B cell (primary cell): ENCODE results near the gene PFDN5. TPM values are rescaled to one million over a fixed set of nuclear protein-coding genes. Genes with fewer than 3 reads are reported as not detected.

Experiments used
- ATAC-seq: fragments of 200-7000 bp; cut with Tn5 transposase; one replicate; pipeline ENCODE4 v1.10.0; 2021; ENCODE audit warnings: low read depth, mild to moderate bottlenecking, moderate number of reproducible peaks, moderate library complexity
- CTCF ChIA-PET: fragments of 350-600 bp; sonication (Branson Sonifier 250); formaldehyde crosslinking; loops from one replicate; lab custom pipeline; 2021; ENCODE audit warnings: antibody characterized with exemption, inconsistent platforms; lab: Charles Lee
- POLR2A ChIA-PET: fragments of 350-600 bp; sonication (Branson Sonifier 250); formaldehyde crosslinking; loops from one replicate; lab custom pipeline; 2021; ENCODE audit warnings: antibody characterized with exemption; lab: Charles Lee
- DNase-seq: peaks from one replicate; pipeline ENCODE4 v3.0.0; 2013
- H2AFZ ChIP-seq: 2 replicates; pipeline ENCODE4 v1.6.1; 2012; ENCODE audit warnings: mild to moderate bottlenecking, low read depth, low read length; ENCODE audit not compliant: insufficient read depth, poor library complexity, severe bottlenecking
- H3K27ac ChIP-seq, 2 donors: 1 replicate in 1 of 2; 2 replicates in 1 of 2; pipeline ENCODE4 v1.5.1; 2012 to 2013; ENCODE audit warnings: low read length in 2 of 2, mild to moderate bottlenecking in 2 of 2, moderate library complexity in 1 of 2
- H3K27me3 ChIP-seq, 4 experiments: fragments of 200-600 bp in 1 of 4; sonication (generic) in 1 of 4; replicated peaks in 1 of 4; 1 replicate in 2 of 4; 2 replicates in 2 of 4; pipeline versions ENCODE4 v1.6.1 to v1.7.0; 2013 to 2016; ENCODE audit warnings: low read length in 3 of 4, mild to moderate bottlenecking in 2 of 4, mixed read lengths in 1 of 4, moderate library complexity in 1 of 4; ENCODE audit not compliant: insufficient read depth in 4 of 4, control insufficient read depth in 3 of 4; ENCODE audit errors: control extremely low read depth in 1 of 4
- H3K36me3 ChIP-seq, 2 experiments: replicated peaks in 1 of 2; 1 replicate in 1 of 2; 2 replicates in 1 of 2; pipeline versions ENCODE4 v1.6.1 to v1.7.1; 2013; ENCODE audit warnings: low read length in 1 of 2; ENCODE audit not compliant: insufficient read depth in 2 of 2, control insufficient read depth in 1 of 2; ENCODE audit errors: control extremely low read depth in 1 of 2, extremely low read depth in 1 of 2
- H3K4me1 ChIP-seq, 2 donors: fragments of 200-600 bp in 1 of 2; sonication (generic) in 1 of 2; 1 replicate in 1 of 2; 2 replicates in 1 of 2; pipeline versions ENCODE4 v1.5.1 to v1.6.1; 2013 to 2017; ENCODE audit warnings: low read length in 2 of 2; ENCODE audit not compliant: control insufficient read depth in 2 of 2, insufficient read depth in 2 of 2
- H3K4me2 ChIP-seq: replicated peaks from 2 replicates; pipeline ENCODE3; 2012; ENCODE audit warnings: mild to moderate bottlenecking, low read depth, low read length; ENCODE audit not compliant: poor library complexity, severe bottlenecking
- H3K4me3 ChIP-seq, 5 experiments: fragments of 200-600 bp in 1 of 5; sonication (generic) in 1 of 5; 1 replicate in 3 of 5; 2 replicates in 2 of 5; pipeline versions ENCODE4 v1.5.1 to v1.7.0; 2011 to 2016; ENCODE audit warnings: low read length in 4 of 5, mild to moderate bottlenecking in 4 of 5, low read depth in 2 of 5, control low read depth in 1 of 5, moderate library complexity in 1 of 5; ENCODE audit not compliant: insufficient read depth in 1 of 5; ENCODE audit errors: control extremely low read depth in 1 of 5, extremely low read depth in 1 of 5
- H3K79me2 ChIP-seq: fragments of 200-600 bp; sonication (generic); one replicate; pipeline ENCODE4 v1.6.0; 2016; ENCODE audit warnings: low read length; ENCODE audit not compliant: control insufficient read depth, insufficient read depth
- H3K9ac ChIP-seq: fragments of 200-600 bp; sonication (generic); 2 replicates; pipeline ENCODE4 v1.6.1; 2017; ENCODE audit warnings: mild to moderate bottlenecking, low read length, moderate library complexity
- H3K9me3 ChIP-seq, 3 donors: one replicate each; pipeline versions ENCODE4 v1.6.1 to v1.7.1; 2013; ENCODE audit warnings: low read length in 2 of 3; ENCODE audit not compliant: control insufficient read depth in 2 of 3, insufficient read depth in 1 of 3; ENCODE audit errors: control extremely low read depth in 1 of 3
- H4K20me1 ChIP-seq: 2 replicates; pipeline ENCODE4 v1.6.0; 2012; ENCODE audit warnings: mild to moderate bottlenecking, low read length; ENCODE audit not compliant: insufficient read depth, control insufficient read depth, poor library complexity, severe bottlenecking
- H3K27ac Mint-ChIP-seq: one replicate; pipeline ENCODE4 v1.8.0; 2021; ENCODE audit warnings: mixed read lengths
- H3K27me3 Mint-ChIP-seq: one replicate; pipeline ENCODE4 v1.8.0; 2021; ENCODE audit warnings: mixed read lengths
- H3K4me1 Mint-ChIP-seq: one replicate; pipeline ENCODE4 v1.8.0; 2021; ENCODE audit warnings: mixed read lengths
- H3K4me3 Mint-ChIP-seq: one replicate; pipeline ENCODE4 v1.8.0; 2021; ENCODE audit warnings: mixed read lengths
- H3K9me3 Mint-ChIP-seq: one replicate; pipeline ENCODE4 v1.8.0; 2022; ENCODE audit warnings: mixed read lengths; ENCODE audit not compliant: insufficient read depth
- CTCF ChIP-seq: fragments of 200-600 bp; IDR thresholded peaks from one replicate; pipeline ENCODE4 v1.8.0; 2022; ENCODE audit warnings: antibody characterized with exemption, mild to moderate bottlenecking
- EZH2 ChIP-seq: IDR thresholded peaks from 2 replicates; pipeline ENCODE4 v1.6.1; 2012; ENCODE audit warnings: borderline replicate concordance, low read depth, mild to moderate bottlenecking, moderate library complexity, low read length; ENCODE audit not compliant: insufficient read depth, poor library complexity, severe bottlenecking
- WGBS: methylation state at CpG from one replicate; pipeline ENCODE4 v1.1.5; 2013; ENCODE audit warnings: missing lambda C conversion rate; ENCODE audit not compliant: insufficient coverage; 5-methylcytosine and 5-hydroxymethylcytosine counted together
- intact Hi-C: fragments of 100-400 bp; cut with micrococcal nuclease; formaldehyde crosslinking; loops from one replicate; pipeline ENCODE4 v1.10.0; 2022
- polyA plus RNA-seq: library from polyadenylated mRNA; depleted of rRNA; stranded (reverse); fragments of >200 nt; gene quantifications from 2 replicates; pipeline ENCODE4 v1.2.3, GENCODE V29; 2012
- total RNA-seq, 2 donors: library from RNA; stranded (reverse); fragments of 120-200 nt in 1 of 2; gene quantifications; 1 replicate in 1 of 2; 2 replicates in 1 of 2; pipeline versions ENCODE4 v1.2.3 to v1.2.4, GENCODE V29; 2013 to 2022

PFDN5 gene
- total and polyA plus RNA-seq, 2 donors (not counting 1 experiment from before 2014, with no cell fraction given), result 654 to 1,584 TPM

- peak; percentile 55 for ATAC-seq
- TF ChIP-seq EZH2 (no peak), CTCF (peak; percentile 34)
- H3K4me3 Mint-ChIP-seq, result peak within 1 kb of the TSS; percentile 100
- H3K4me1 Mint-ChIP-seq, result peaks cover 68% of the 10 kb centered on the region
- DNase-seq, result peak; percentile 90
- Histone ChIP-seq H3K4me2 (peak within 1 kb of the TSS; percentile 91), H3K27ac (peak within 1 kb of the TSS; percentile 65 to 74), H3K36me3 (peaks cover 5 to 45% of the 10 kb centered on the region in 2 experiments), H3K79me2 (peaks cover 70% of the 10 kb centered on the region), H3K9me3 (no peaks in the 10 kb centered on the region), H3K4me3 (peak within 1 kb of the TSS; percentile 71 to 94 (median 83)), H4K20me1 (peaks cover 35% of the 10 kb centered on the region), H3K9ac (peak within 1 kb of the TSS; percentile 93), H3K4me1 (peaks cover 31 to 51% of the 10 kb centered on the region in 2 donors), H3K27me3 (no peaks in the 10 kb centered on the region), H2AFZ (peak within 1 kb of the TSS; percentile 86)
- no peaks in the 10 kb centered on the region for H3K27me3 Mint-ChIP-seq
- peak within 1 kb of the TSS; percentile 99 for H3K27ac Mint-ChIP-seq
- 3% methylated on average over 51 of the region's 51 CpGs for WGBS
- ChIA-PET POLR2A (interaction anchor here (0.7 to 3.3 kb wide), 7 partner anchors 13 to 470 kb away, joined by 3 to 19 read pairs (median 6); partner anchors contain the start of genes AAAS, CSAD, ESPL1 and ZNF740), CTCF (interaction anchor here (0.7 to 24.0 kb wide), 13 partner anchors 10 to 1261 kb away, joined by 3 to 721 read pairs (median 4); partner anchors contain the start of genes AAAS, ESPL1 and ITGB7)
- H3K9me3 Mint-ChIP-seq, result no peaks in the 10 kb centered on the region
- intact Hi-C loops, result loop anchor here (1.0 to 5.0 kb wide), 5 partner anchors 22 to 328 kb away; partner anchors contain the start of genes AAAS, ATF7, CSAD and PCBP2
Measured at GRCh38 chr12:53299454-53300180, 4.3 kb downstream of the PFDN5 start, which contains the start of gene MYG1. Gene MYG1, plus strand, starts transcription at chr12:53299695. Its CDS starts 43 bp downstream, at chr12:53299738.
